HG03175 (cell line): ENCODE results near the gene ATP1A3.
"Not testable (repeated sequence)": the region's sequence is repeated elsewhere in the genome, so short reads cannot be mapped to it uniquely, and the experiment has no call there.

Experiments
- ATAC-seq: cut with Tn5 transposase; IDR thresholded peaks from one replicate; pipeline ENCODE4 v1.9.1; 2021; ENCODE audit warnings: mild to moderate bottlenecking, moderate library complexity; ENCODE audit not compliant: unreplicated experiment

The ATP1A3 gene

DNA sequence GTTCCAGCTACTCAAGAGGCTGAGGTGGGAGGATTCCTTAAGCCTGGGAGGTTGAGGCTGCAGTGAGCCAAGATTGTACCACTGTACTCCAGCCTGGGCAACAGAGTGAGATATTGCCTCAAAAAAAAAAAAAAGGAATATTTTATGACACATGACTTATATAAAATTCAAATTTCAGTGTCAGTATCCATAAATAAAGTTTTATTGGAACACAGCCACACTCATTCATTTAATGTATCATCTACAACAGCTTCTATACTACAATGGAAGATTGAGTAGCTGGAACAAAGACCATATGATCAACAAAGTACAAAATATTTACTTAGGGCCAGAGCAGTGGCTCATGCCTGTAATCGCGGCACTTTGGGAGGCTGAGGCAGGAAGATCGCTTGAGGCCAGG is 18.7 kb upstream of the ATP1A3 start:
- not testable (repeated sequence) for ATAC-seq

DNA sequence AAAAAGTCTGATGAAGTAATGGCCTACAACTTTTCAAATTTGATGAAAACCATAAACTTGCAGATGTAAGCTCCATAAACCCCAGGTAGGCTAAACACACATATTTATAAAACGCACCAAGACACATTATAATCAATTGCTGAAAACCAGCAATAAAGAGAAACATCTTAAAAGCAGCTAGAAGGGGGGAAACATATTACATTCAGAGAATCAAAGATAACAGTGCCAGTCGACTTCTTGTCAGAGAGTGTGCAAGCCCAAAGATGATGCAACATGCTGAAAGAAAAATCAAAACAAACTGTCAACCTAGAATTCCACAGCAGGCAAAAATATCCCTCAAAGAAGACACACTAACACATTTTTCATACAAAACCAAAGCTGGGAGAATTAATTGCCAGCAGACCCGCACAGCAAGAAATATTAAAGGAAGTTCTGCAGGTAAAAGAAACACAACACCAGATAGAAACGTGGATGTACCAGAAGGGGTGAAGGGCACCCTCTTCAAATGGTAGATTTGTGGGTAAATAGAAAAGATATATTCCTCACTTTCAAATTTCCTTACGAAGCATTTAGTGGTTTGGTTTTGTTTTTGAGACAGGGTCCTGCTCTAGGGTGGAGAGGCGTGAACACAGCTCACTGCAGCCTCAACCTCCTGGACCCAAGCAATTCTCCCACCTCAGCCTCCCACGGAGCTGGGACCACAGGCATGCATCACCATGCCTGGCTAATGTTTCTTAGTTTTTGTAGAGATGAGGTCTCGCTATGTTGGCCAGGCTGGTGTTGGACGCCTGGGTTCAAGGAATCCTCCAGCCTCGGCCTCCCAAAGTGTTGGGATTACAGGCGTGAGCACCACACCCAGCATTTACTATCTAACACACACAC is 16.5 kb upstream of the ATP1A3 start:
- no peak for ATAC-seq

DNA sequence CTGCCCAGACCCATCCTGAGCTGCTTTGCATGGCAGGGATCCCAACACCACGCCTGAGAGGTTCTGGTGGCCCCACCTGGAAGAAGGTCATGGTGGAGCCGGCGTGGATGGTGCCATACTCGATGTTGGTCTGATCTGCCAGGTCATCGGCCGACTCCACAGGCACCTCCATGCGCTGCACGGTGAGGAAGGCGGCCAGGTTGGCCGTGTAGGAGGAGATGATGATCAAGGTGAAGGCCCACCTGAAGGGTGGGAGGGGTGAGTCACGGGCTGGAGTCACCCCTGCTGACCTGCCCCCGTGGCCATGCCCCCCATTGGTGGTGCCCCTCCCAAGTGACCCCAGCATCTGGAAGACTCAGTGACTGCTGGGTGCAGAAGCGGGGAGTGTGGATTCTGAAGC is 12.5 kb upstream of the ATP1A3 start:
- ATAC-seq, result no peak

- no peak for ATAC-seq
These were observed 11.5 kb upstream of the ATP1A3 start for GRCh38 chr19:42005504-42005903.

GRCh38 chr19:42003506-42004294 is 9.7 kb upstream of the ATP1A3 start:
- ATAC-seq, result no peak

DNA sequence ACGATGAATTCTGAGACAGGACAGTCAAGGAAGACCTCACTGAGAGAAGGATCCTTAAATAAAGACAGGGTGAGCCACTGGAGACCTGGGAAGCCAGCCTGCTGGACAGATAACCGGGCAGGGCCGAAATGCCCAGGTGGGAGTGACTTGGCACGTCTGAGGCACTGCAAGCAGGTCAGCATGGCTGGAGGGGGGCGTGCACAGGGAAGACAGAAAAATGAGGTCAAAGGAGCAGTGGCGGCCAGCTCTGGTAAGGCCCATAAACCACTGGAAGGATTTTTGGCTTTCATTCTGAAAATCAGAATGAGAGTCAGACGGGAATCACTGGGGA is 5.8 kb upstream of the ATP1A3 start:
- no peak for ATAC-seq

DNA sequence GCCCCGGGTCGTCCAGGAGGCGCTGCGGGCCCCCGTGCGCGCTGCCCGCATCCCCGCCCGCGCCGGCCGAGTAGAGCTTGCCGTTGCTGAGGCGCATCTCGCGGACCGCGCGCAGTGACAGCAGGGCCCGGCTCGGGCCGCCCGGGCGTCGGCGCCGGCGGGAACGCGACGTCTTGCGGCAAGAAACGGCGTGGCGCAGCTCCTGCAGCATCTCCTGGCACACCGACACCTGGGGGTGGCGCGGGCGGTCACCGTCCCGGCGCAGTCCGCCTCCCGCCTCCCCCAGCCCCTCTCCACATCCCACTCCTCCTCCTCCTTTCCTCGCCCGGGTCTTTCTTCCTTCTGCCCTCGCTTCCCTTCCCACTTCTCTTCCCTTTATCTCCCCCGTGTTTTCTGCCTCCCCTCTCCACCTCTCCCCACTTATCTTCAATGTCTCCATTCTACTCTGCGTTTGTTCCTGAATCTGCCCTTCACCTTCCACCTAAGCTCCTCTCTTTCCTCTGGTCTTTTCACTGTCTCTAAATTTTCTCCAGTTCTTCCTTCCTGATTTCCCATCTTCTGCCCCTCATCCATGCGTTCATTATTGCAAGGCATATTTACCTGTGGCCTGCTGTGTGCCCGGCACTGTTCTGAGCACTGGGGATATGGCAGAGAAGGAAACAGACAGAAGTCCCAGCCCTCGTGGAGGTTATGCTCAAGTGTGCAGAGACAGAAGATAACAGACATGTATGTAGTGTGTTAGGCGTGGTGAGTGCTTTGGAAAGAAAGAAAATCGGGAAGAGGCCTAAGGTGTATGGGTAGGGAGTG is 5.2 kb upstream of the ATP1A3 start:
- no peak for ATAC-seq

- ATAC-seq, result no peak
These were observed 4.4 kb upstream of the ATP1A3 start for GRCh38 chr19:41998246-41999020.

GRCh38 chr19:41997851-41998229 is 3.8 kb upstream of the ATP1A3 start:
- no peak for ATAC-seq

DNA sequence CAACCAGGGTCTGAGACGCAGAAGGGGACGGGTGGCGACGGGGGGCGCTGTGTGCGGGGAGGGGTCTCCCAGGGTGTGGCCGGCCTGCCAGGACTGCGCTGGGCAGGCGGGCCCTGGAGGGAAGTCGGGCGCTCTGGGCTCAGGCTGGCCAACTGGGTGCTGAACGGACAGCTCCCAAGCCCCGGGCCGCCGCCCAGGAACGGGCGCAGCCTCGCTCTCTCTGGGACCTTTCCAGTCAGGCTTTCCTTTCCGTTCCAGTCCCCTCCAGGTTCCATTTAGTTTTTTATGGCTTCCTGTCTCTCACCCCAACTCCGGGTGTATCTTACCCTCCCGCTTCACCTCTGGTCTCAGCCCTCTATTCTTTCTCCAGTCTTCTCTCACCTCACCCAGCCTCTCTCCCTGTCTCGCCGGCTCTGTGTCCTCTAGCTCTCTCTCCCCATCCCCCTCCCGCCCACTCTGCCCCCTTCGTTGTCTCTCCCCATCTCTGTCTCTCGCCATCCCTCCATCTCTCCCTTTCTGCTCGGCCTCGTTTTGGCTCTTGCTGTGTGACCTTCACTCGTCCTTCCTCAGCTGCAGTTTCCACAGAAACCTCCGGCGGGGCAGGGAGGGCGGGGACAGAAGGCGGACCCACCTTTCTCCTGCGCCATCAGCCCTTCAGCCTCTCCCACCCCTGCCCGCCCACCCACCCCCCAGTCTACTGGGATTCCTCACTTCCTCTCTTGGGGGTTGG is 3.3 kb upstream of the ATP1A3 start:
- ATAC-seq, result no peak

GRCh38 chr19:41995959-41996797 is 2.1 kb upstream of the ATP1A3 start:
- no peak for ATAC-seq

GRCh38 chr19:41994994-41995958 is 1.2 kb upstream of the ATP1A3 start:
- ATAC-seq, result no peak

- no peak for ATAC-seq
These were observed 516 bp upstream of the ATP1A3 start for GRCh38 chr19:41994521-41994971.

GRCh38 chr19:41991925-41992569 is 2.0 kb downstream of the ATP1A3 start:
- ATAC-seq, result not testable (repeated sequence)

GRCh38 chr19:41991025-41991424 is 3.0 kb downstream of the ATP1A3 start:
- no peak for ATAC-seq

- ATAC-seq, result no peak
These were observed 3.4 kb downstream of the ATP1A3 start for GRCh38 chr19:41990615-41991014.

GRCh38 chr19:41990028-41990427 is 4.0 kb downstream of the ATP1A3 start:
- no peak for ATAC-seq
